K562 (cell line): Measurements from ENCODE around the gene CLSTN2. TPM values are rescaled to one million over a fixed set of nuclear protein-coding genes. Genes with fewer than 3 reads are reported as not detected.

Source experiments
- ATAC-seq: fragments of 200-7000 bp; cut with Tn5 transposase; 3 replicates; pipeline ENCODE4 v1.9.1; 2020; ENCODE audit warnings: moderate library complexity
- BruUV-seq: library from RNA; stranded (reverse); fragments of 400-500 nt; replicated peaks from 2 replicates; lab custom pipeline; 2021; lab: Mats Ljungman, UMichigan
- CTCF ChIA-PET: fragments of 300-600 bp; formaldehyde crosslinking; extraction: SDS; loops from one replicate; lab custom pipeline; 2021; ENCODE audit warnings: low intra/inter-chr PET ratio; lab: Yijun Ruan, JAX
- POLR2A ChIA-PET: fragments of 300-600, 350-650 bp; sonication (Branson Sonifier 250); formaldehyde crosslinking; extraction: SDS; loops from one replicate; lab custom pipeline; 2021; ENCODE audit warnings: antibody characterized with exemption, inconsistent platforms; lab: Yijun Ruan, JAX
- DNase-seq, 4 experiments: peaks; one replicate each; pipeline versions ENCODE4 v3.0.0 to v3.0.0-alpha.2; 2011 to 2018; ENCODE audit warnings: low spot score in 3 of 4, mixed read lengths in 3 of 4; ENCODE audit errors: extremely low read depth in 1 of 4
- FAIRE-seq: peaks from 2 replicates; lab custom pipeline; 2011; peaks lifted over from hg19 to GRCh38; lab: Jason Lieb, UNC
- H2AFZ ChIP-seq: 2 replicates; pipeline ENCODE4 v1.6.0; 2011; ENCODE audit warnings: low read depth, low read length, control low read depth, inconsistent platforms
- H3K27ac ChIP-seq: fragments of 200-600 bp; 3 replicates; pipeline ENCODE4 v1.8.0; 2011; ENCODE audit warnings: low read depth, mild to moderate bottlenecking, control low read depth, inconsistent platforms, low read length, moderate library complexity, mixed read lengths; ENCODE audit errors: extremely low read depth
- H3K27me3 ChIP-seq, 2 experiments: fragments of 300-600 bp in 1 of 2; 2 replicates in 1 of 2; 3 replicates in 1 of 2; pipeline versions ENCODE4 v1.6.0 to v1.8.0; 2011; ENCODE audit warnings: inconsistent platforms in 2 of 2, low read length in 2 of 2, mild to moderate bottlenecking in 1 of 2, mixed read lengths in 1 of 2, moderate library complexity in 1 of 2; ENCODE audit not compliant: control insufficient read depth in 2 of 2, insufficient read depth in 2 of 2
- H3K36me3 ChIP-seq: fragments of 300-600 bp; 3 replicates; pipeline ENCODE4 v1.8.0; 2011; ENCODE audit warnings: mild to moderate bottlenecking, low read length, inconsistent platforms; ENCODE audit not compliant: control insufficient read depth, insufficient read depth
- H3K4me1 ChIP-seq, 2 experiments: fragments of 200-600 bp in 1 of 2; replicated peaks in 1 of 2; 2 replicates in 1 of 2; 3 replicates in 1 of 2; pipeline versions ENCODE4 v1.5.1 to v1.8.0; 2011; ENCODE audit warnings: inconsistent platforms in 2 of 2, low read length in 2 of 2, mild to moderate bottlenecking in 1 of 2, mixed read lengths in 1 of 2, moderate library complexity in 1 of 2; ENCODE audit not compliant: control insufficient read depth in 2 of 2, insufficient read depth in 2 of 2
- H3K4me2 ChIP-seq: 2 replicates; pipeline ENCODE4 v1.6.1; 2011; ENCODE audit warnings: low read length, control low read depth, inconsistent platforms, mixed read lengths; ENCODE audit not compliant: insufficient read depth
- H3K4me3 ChIP-seq: fragments of 200-600 bp; sonication (generic), shearing (Covaris generic); 2 replicates; pipeline ENCODE4 v1.5.1; 2016; ENCODE audit warnings: control low read depth, inconsistent platforms
- H3K79me2 ChIP-seq: fragments of 200-600 bp; 3 replicates; pipeline ENCODE4 v1.8.0; 2011; ENCODE audit warnings: low read length, inconsistent platforms; ENCODE audit not compliant: control insufficient read depth, insufficient read depth
- H3K9ac ChIP-seq, 2 experiments: 2 replicates each; pipeline versions ENCODE4 v1.6.0 to v1.6.1; 2011; ENCODE audit warnings: low read depth in 2 of 2, low read length in 2 of 2, control low read depth in 1 of 2, inconsistent platforms in 1 of 2, mild to moderate bottlenecking in 1 of 2, mixed read lengths in 1 of 2; ENCODE audit not compliant: insufficient read depth in 1 of 2
- H3K9me1 ChIP-seq: one replicate; pipeline ENCODE4 v1.6.0; 2011; ENCODE audit warnings: inconsistent platforms, mild to moderate bottlenecking, low read length, moderate library complexity; ENCODE audit not compliant: control insufficient read depth, insufficient read depth
- H3K9me3 ChIP-seq: replicated peaks from 2 replicates; pipeline ENCODE4 v1.5.1; 2011; ENCODE audit warnings: low read depth, low read length, inconsistent platforms; ENCODE audit not compliant: control insufficient read depth, insufficient read depth
- H4K20me1 ChIP-seq: replicated peaks from 2 replicates; pipeline ENCODE4 v1.6.1; 2011; ENCODE audit warnings: low read length, inconsistent platforms, mixed read lengths; ENCODE audit not compliant: control insufficient read depth, insufficient read depth
- CEBPB ChIP-seq: fragments of 450-650 bp; IDR thresholded peaks from 2 replicates; pipeline ENCODE4 v1.6.1; 2016; ENCODE audit warnings: missing genetic modification characterization, missing compliant biosample characterization
- CEBPG ChIP-seq, 3 experiments: fragments of 200-800 bp in 1 of 3; sonication (Bioruptor generic) in 1 of 3; sonication (generic) in 1 of 3; formaldehyde crosslinking in 1 of 3; IDR thresholded peaks in 2 of 3; conservative IDR thresholded peaks in 1 of 3; 2 replicates each; pipeline versions ENCODE4 v1.6.1 to v1.8.0; 2016 to 2022; ENCODE audit warnings: missing compliant biosample characterization in 2 of 3, missing genetic modification characterization in 2 of 3, mild to moderate bottlenecking in 1 of 3, missing genetic modification reagents in 1 of 3
- KLF6 ChIP-seq: fragments of 250-450 bp; sonication (Bioruptor Pico); IDR thresholded peaks from 2 replicates; pipeline ENCODE4 v1.4.0; 2020; ENCODE audit warnings: mild to moderate bottlenecking, moderate library complexity, borderline replicate concordance
- POLR2B ChIP-seq: fragments of 450-650 bp; IDR thresholded peaks from 2 replicates; pipeline ENCODE4 v1.6.1; 2018; ENCODE audit warnings: low read depth; ENCODE audit not compliant: partially characterized antibody
- ZBTB17 ChIP-seq: fragments of 450-650 bp; formaldehyde crosslinking; IDR thresholded peaks from 2 replicates; pipeline ENCODE4 v1.4.0; 2020; ENCODE audit warnings: mild to moderate bottlenecking
- ZNF316 ChIP-seq: fragments of 450-650 bp; IDR thresholded peaks from 2 replicates; pipeline ENCODE4 v1.6.1; 2016
- whole genome bisulfite sequencing: fragments of 100-300 bp; shearing (Covaris generic); methylation state at CpG from one replicate; pipeline ENCODE4 v1.1.6; 2016; ENCODE audit warnings: low coverage, mixed read lengths; ENCODE audit not compliant: insufficient coverage; ENCODE audit errors: missing lambda C conversion rate; 5-methylcytosine and 5-hydroxymethylcytosine counted together
- in situ Hi-C: fragments of 300-500 bp; cut with MboI; formaldehyde crosslinking; loops from 4 replicates; pipeline ENCODE4 v1.15.0; 2018; ENCODE audit warnings: inconsistent platforms, mixed read lengths
- intact Hi-C: fragments of 100-400 bp; cut with micrococcal nuclease; formaldehyde crosslinking; loops from 2 replicates; pipeline ENCODE4 v1.14.2; 2022
- polyA plus RNA-seq, 8 experiments: library from polyadenylated mRNA; depleted of rRNA in 4 of 8; stranded (reverse) in 5 of 8; unstranded in 3 of 8; fragments of >200 nt; fragmentation: Nextera tagmentation in 2 of 8; fragmentation: Illumina TruSeq in 1 of 8; extraction: Ambion mirVana in 2 of 8; extraction: Trizol in 1 of 8; gene quantifications; 2 replicates each; pipeline versions ENCODE4 v1.2.1 to v1.2.3, GENCODE V29; 2011 to 2014; ENCODE audit warnings: inconsistent platforms in 1 of 8, missing spikeins in 1 of 8
- total RNA-seq, 7 experiments: library from RNA; depleted of rRNA in 6 of 7; stranded (reverse); fragments of >200 nt in 6 of 7; fragmentation: Illumina TruSeq in 2 of 7; extraction: Trizol in 2 of 7; gene quantifications; 2 replicates each; pipeline versions ENCODE4 v1.2.1 to v1.2.3, GENCODE V29; 2011 to 2021; ENCODE audit warnings: low replicate concordance in 1 of 7
- TF ChIP-seq, protein P1 (sequence below): fragments of 250-450 bp; sonication (Bioruptor Pico); IDR thresholded peaks from 2 replicates; pipeline ENCODE4 v1.9.0; 2021; ENCODE audit warnings: mild to moderate bottlenecking, inconsistent platforms
- TF ChIP-seq, protein P2 (sequence below): sonication (generic); formaldehyde crosslinking; IDR thresholded peaks from 2 replicates; pipeline ENCODE4 v1.8.1; 2022; ENCODE audit warnings: missing genetic modification reagents

The CLSTN2 gene
- total and polyA plus RNA-seq, 9 of the 15 experiments (the other 6 are each of a cell fraction or from before 2014, with no cell fraction given) = 0.02 to 0.04 (median 0.04) TPM; not detected in 6

DNA sequence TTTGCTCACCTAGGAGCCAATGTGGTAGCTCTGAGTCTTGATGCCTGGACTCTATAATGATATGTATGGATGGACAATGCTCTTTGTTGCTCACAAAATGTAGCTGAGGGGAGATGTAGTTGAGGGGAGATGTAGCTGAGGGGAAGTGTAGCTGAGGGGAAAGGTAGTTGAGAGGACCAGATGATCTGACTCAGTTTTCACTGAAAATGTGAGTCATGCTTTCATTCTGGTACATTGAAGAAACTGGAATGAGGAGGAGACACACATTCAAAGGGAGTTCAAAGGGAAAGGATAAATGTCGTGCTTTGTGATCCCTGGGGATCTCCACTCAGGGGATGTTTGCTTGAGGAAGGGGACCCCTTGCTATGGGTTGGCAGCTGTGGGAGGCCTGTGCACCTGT lies 440.0 kb downstream of the CLSTN2 start (continued):
- TF ChIP-seq, protein P1, sequence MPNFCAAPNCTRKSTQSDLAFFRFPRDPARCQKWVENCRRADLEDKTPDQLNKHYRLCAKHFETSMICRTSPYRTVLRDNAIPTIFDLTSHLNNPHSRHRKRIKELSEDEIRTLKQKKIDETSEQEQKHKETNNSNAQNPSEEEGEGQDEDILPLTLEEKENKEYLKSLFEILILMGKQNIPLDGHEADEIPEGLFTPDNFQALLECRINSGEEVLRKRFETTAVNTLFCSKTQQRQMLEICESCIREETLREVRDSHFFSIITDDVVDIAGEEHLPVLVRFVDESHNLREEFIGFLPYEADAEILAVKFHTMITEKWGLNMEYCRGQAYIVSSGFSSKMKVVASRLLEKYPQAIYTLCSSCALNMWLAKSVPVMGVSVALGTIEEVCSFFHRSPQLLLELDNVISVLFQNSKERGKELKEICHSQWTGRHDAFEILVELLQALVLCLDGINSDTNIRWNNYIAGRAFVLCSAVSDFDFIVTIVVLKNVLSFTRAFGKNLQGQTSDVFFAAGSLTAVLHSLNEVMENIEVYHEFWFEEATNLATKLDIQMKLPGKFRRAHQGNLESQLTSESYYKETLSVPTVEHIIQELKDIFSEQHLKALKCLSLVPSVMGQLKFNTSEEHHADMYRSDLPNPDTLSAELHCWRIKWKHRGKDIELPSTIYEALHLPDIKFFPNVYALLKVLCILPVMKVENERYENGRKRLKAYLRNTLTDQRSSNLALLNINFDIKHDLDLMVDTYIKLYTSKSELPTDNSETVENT (CRISPR knock-in tag) = no peak

DNA sequence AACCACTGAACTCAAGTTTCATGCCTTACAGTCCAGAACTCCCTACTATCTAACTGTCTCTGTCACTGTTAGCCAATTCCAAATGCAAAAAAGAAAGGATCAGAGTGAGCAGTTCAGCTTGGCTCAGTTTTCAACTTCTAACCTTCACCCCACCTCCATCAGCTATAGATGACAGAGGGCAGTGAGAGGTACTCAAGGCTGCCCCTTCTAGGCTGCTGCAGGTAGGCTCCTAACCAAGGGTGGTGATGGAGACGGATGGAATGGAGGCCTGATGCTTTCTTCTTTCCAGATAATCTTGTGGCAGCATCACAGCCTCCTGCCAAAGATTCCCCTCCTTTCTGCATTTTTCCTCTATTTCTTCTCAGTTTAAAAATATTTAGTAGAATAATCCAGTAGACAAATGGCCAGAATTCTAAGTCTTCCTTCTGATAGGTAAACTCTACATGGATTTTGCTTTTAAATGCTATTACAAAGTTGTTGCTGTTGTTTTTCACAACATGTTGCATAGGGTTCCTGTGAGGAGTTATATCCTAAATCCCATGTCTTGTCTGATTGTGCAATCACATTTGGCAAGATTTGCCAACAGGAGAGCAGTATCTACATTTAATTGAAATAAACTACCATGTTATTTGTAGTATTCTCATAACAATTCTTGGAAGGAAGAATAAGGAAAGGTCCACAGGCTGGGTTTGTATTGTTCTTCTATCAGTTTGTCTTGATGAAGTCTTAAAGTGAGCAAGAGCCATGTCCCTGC lies 441.3 kb downstream of the CLSTN2 start:
- intact Hi-C loops = no loop called here
- CTCF ChIA-PET = no interaction called here
- no peaks in the 10 kb centered on the region for H3K9me3 ChIP-seq
- no peaks in the 10 kb centered on the region for H3K9me1 ChIP-seq
- no peak overlapping the region for H3K9ac ChIP-seq
- 0% methylated on average over 1 of the region's 1 CpG for WGBS
- no peaks in the 10 kb centered on the region for H3K36me3 ChIP-seq
- no peaks in the 10 kb centered on the region for H3K27me3 ChIP-seq
- no peak overlapping the region for H3K4me2 ChIP-seq
- DNase-seq (no peak), ATAC-seq (no peak), FAIRE-seq (no peak)
- no peak for TF ChIP-seq CEBPG (CRISPR knock-in tag; IDR thresholded peaks at IDR 0.05)
- peak; percentile 14 to 86; a peak in 2 of 4 replicates for TF ChIP-seq CEBPG (tag; conservative IDR thresholded peaks at IDR 0.05 in 1 of 2, IDR thresholded peaks at IDR 0.05 in 1 of 2)
- TF ChIP-seq ZBTB17 (CRISPR knock-in tag) = no peak
- peak; percentile 80 for TF ChIP-seq CEBPB (tag)
- no peak for TF ChIP-seq POLR2B
- no peak for TF ChIP-seq ZNF316
- TF ChIP-seq, protein P2, sequence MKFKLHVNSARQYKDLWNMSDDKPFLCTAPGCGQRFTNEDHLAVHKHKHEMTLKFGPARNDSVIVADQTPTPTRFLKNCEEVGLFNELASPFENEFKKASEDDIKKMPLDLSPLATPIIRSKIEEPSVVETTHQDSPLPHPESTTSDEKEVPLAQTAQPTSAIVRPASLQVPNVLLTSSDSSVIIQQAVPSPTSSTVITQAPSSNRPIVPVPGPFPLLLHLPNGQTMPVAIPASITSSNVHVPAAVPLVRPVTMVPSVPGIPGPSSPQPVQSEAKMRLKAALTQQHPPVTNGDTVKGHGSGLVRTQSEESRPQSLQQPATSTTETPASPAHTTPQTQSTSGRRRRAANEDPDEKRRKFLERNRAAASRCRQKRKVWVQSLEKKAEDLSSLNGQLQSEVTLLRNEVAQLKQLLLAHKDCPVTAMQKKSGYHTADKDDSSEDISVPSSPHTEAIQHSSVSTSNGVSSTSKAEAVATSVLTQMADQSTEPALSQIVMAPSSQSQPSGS (CRISPR knock-in tag) = no peak
- TF ChIP-seq KLF6 (CRISPR knock-in tag) = no peak
- no TSS peak for BruUV-seq
- no peaks in the 10 kb centered on the region; the same call in 1 of the 2 replicates for H4K20me1 ChIP-seq
- H3K4me3 ChIP-seq = no peak overlapping the region
- POLR2A ChIA-PET = no interaction called here
- in situ Hi-C loops = no loop called here
- H3K4me1 ChIP-seq = no peaks in the 10 kb centered on the region
- no peak overlapping the region for H2AFZ ChIP-seq
- no peaks in the 10 kb centered on the region for H3K79me2 ChIP-seq
- H3K27ac ChIP-seq = no peak overlapping the region
